Tibial nerve (tissue), 4 donors: ENCODE results near the gene TJAP1. TPM values are rescaled to one million over a fixed set of nuclear protein-coding genes. Genes with fewer than 3 reads are reported as not detected.
"Not testable (repeated sequence)": the region's sequence is repeated elsewhere in the genome, so short reads cannot be mapped to it uniquely, and the experiment has no call there.

ENCODE experiments used
- DNase-seq, 2 donors: peaks; one replicate each; pipeline ENCODE4 v3.0.0-alpha.2; 2019; ENCODE audit warnings: low spot score in 2 of 2
- H3K27ac ChIP-seq, 4 donors: fragments of 200-600 bp; sonication (generic) in 3 of 4; one replicate each; pipeline ENCODE4 v1.5.1; 2017 to 2019; ENCODE audit warnings: mild to moderate bottlenecking in 1 of 4
- H3K27me3 ChIP-seq, 2 donors: fragments of 200-600 bp; sonication (generic) in 1 of 2; one replicate each; pipeline versions ENCODE4 v1.5.1 to v1.6.0; 2017 to 2019
- H3K36me3 ChIP-seq, 3 donors: fragments of 200-600 bp; sonication (generic); one replicate each; pipeline ENCODE4 v1.5.1; 2018 to 2019
- H3K4me1 ChIP-seq, 4 donors: fragments of 200-600 bp; sonication (generic) in 3 of 4; one replicate each; pipeline ENCODE4 v1.5.1; 2017 to 2019
- H3K4me3 ChIP-seq, 4 donors: fragments of 200-600 bp; sonication (generic) in 3 of 4; one replicate each; pipeline ENCODE4 v1.5.1; 2017 to 2019; ENCODE audit warnings: mild to moderate bottlenecking in 1 of 4, moderate library complexity in 1 of 4
- H3K9me3 ChIP-seq, 4 donors: fragments of 200-600 bp; sonication (generic) in 3 of 4; one replicate each; pipeline ENCODE4 v1.5.1; 2017 to 2019
- CTCF ChIP-seq, 5 experiments: fragments of 200-600 bp in 3 of 5; fragments of 450-650 bp in 2 of 5; sonication (generic) in 3 of 5; IDR thresholded peaks; one replicate each; pipeline ENCODE4 v1.5.1; 2016 to 2019; ENCODE audit warnings: antibody characterized with exemption in 5 of 5, mild to moderate bottlenecking in 3 of 5, moderate library complexity in 2 of 5
- EP300 ChIP-seq, 2 donors: sonication (generic); formaldehyde crosslinking; IDR thresholded peaks; one replicate each; pipeline ENCODE4 v1.6.1; 2017; ENCODE audit warnings: antibody characterized with exemption in 2 of 2, mild to moderate bottlenecking in 1 of 2
- POLR2A ChIP-seq, 2 donors: fragments of 450-650 bp; IDR thresholded peaks; one replicate each; pipeline ENCODE4 v1.6.1; 2017; ENCODE audit warnings: antibody characterized with exemption in 2 of 2, mild to moderate bottlenecking in 2 of 2, moderate library complexity in 2 of 2
- WGBS, 2 donors: methylation state at CpG; one replicate each; pipeline ENCODE4 v1.1.5; 2018; 5-methylcytosine and 5-hydroxymethylcytosine counted together
- total RNA-seq, 4 donors: library from RNA; depleted of rRNA; stranded (reverse); fragments of >200 nt; gene quantifications; one replicate each; pipeline ENCODE4 v1.1.0, GENCODE V29; 2016

The TJAP1 gene
- total RNA-seq, 4 donors from 2014 or later: 30.2 to 43.8 (median 32.3) TPM

DNA sequence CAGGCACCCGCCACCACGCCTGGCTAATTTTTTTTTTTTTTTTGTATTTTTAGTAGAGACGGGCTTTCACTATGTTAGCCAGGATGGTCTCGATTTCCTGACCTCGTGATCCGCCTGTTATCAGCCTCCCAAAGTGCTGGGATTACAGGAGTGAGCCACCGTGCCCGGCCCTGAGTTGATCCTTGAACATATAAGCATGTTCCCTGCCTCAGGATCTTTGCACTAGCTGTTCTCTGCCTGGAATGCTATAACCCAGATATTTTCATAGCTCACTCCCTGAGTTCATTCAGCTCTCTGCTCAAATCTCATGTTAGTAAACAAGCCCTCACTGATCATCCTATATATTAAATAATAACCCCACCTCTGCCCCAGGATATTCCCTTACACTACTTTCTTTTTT, 13.0 kb upstream of the TJAP1 start:
- Histone ChIP-seq H3K9me3 (no peaks in the 10 kb centered on the region), H3K4me1 (no peaks in the 10 kb centered on the region), H3K27ac (no peak overlapping the region), H3K4me3 (no peak overlapping the region), H3K36me3 (no peaks in the 10 kb centered on the region), H3K27me3 (peaks cover 0 to 63% of the 10 kb centered on the region in 2 donors)
- DNase-seq: no peak
- WGBS, 2 donors: 86 to 89% methylated on average over 8 of the region's 8 CpGs
- TF ChIP-seq EP300 (IDR thresholded peaks at IDR 0.05): no peak
- no peak for TF ChIP-seq POLR2A (IDR thresholded peaks at IDR 0.05)
- TF ChIP-seq CTCF (IDR thresholded peaks at IDR 0.05): no peak

DNA sequence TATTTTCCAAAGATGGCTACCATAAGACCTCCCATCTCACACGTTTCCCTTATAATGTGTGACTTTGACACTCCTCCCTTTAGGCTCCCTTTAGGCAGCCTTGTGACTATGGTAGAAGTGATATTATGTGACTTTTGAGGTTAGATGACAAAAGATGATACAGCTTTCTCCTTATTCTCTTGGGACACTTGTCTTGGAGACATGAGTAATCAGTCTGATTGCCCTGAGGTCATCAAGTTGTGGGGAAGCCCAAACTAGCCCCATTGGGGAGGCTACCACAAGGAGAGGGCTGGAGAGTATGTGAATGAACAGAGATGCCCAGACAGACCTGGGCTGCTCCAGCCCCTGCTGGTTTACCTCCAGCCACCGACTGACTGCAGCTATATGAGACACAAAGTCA, 11.4 kb upstream of the TJAP1 start:
- H3K27ac ChIP-seq: no peak overlapping the region
- TF ChIP-seq CTCF (IDR thresholded peaks at IDR 0.05) (no peak), POLR2A (IDR thresholded peaks at IDR 0.05) (no peak), EP300 (IDR thresholded peaks at IDR 0.05) (no peak)
- H3K36me3 ChIP-seq: no peaks in the 10 kb centered on the region
- peaks cover 0 to 50% of the 10 kb centered on the region in 2 donors for H3K27me3 ChIP-seq
- DNase-seq: no peak
- H3K9me3 ChIP-seq: no peaks in the 10 kb centered on the region
- H3K4me1 ChIP-seq: no peaks in the 10 kb centered on the region
- WGBS, 2 donors: 67 to 69% methylated on average over 2 of the region's 2 CpGs
- no peak overlapping the region for H3K4me3 ChIP-seq

- H3K27me3 ChIP-seq: peaks cover 0 to 37% of the 10 kb centered on the region in 2 donors
- not testable (repeated sequence) for H3K4me1 ChIP-seq, DNase-seq, H3K9me3 ChIP-seq, H3K27ac ChIP-seq, H3K4me3 ChIP-seq, H3K36me3 ChIP-seq
- WGBS, 2 donors: 54 to 59% methylated on average over 5 of the region's 5 CpGs
These were observed 10.1 kb upstream of the TJAP1 start for GRCh38 chr6:43467265-43467664.

DNA sequence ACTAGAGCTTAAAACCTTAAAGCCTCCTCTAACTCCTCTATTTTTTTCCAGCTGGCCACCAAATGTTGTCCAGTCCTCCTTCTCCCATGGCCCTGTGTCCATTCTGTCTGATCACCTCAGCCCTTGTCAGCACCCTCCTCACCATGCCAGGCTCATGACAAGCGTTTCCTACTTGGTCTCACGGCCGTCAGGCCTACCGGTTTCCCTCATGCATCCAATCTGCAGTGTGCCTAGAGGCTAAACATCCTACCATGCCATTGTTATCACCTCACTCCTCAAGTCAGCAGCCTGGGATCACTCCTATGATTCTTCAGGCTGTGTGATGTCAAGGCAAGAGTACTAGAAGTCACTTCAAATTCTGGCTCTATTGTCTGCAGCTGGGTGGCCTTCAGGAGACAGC, 9.6 kb upstream of the TJAP1 start:
- 80 to 83% methylated on average over 4 of the region's 4 CpGs for WGBS, 2 donors
- peaks cover 0 to 32% of the 10 kb centered on the region in 2 donors for H3K27me3 ChIP-seq
- no peaks in the 10 kb centered on the region for H3K9me3 ChIP-seq
- no peaks in the 10 kb centered on the region for H3K36me3 ChIP-seq
- no peak overlapping the region for H3K4me3 ChIP-seq
- no peak overlapping the region for H3K27ac ChIP-seq
- TF ChIP-seq POLR2A (IDR thresholded peaks at IDR 0.05) (no peak), CTCF (IDR thresholded peaks at IDR 0.05) (no peak), EP300 (IDR thresholded peaks at IDR 0.05) (no peak)
- DNase-seq: no peak
- H3K4me1 ChIP-seq: no peaks in the 10 kb centered on the region

- Histone ChIP-seq H3K4me3 (no peak overlapping the region), H3K36me3 (no peaks in the 10 kb centered on the region), H3K9me3 (no peaks in the 10 kb centered on the region), H3K27me3 (peaks cover 0 to 27% of the 10 kb centered on the region in 2 donors), H3K27ac (no peak overlapping the region), H3K4me1 (no peaks in the 10 kb centered on the region)
- 80 to 83% methylated on average over 4 of the region's 4 CpGs for WGBS, 2 donors
- TF ChIP-seq EP300 (IDR thresholded peaks at IDR 0.05) (no peak), POLR2A (IDR thresholded peaks at IDR 0.05) (no peak)
- no peak for DNase-seq
These were observed 9.1 kb upstream of the TJAP1 start for GRCh38 chr6:43468240-43468639.

DNA sequence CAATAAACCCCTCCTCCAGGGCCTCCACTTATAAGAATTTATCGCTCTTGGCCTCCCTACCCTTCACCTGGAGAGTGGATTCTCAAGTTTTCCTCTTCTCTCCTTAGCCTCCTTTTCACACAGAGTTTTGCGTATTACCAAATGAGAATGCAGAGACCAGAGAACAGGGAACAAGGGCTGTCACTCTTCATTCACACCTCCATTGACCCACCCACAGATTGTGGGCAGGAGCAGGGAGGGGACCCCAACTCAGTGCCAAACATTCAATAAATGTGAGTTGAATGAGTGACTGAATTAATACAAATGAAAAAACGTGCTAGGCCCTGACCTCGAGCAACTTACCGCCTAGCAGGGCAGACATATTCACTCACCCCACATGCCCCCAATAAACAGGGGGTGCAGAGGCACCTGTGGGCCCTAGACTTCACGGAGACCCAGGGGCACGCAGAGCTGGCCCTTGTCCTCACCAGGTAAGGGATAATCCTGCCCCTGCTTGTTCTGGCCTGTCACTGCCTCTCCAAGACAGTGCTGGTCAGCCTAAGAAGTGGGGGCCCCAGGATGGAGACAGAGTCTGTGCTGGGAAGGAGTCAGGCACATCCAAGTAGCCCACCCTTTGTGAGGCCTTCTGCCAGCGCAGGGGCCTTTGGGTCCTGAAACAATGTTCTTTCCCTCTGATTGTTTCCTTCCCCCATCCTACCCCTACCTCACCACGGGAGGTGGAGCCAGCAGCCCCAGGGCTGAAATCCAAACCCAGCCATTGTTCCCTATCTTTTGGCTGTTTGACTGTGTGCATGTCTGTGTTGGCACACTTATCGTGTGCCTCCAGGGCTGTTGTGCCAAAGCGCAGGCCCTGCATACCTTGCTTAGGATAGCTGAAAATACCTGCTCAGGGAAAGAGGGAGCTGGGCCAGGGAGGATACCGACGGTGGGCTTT, 8.4 kb upstream of the TJAP1 start:
- no peak overlapping the region for H3K27ac ChIP-seq

More for the DNA sequence above, 8.4 kb upstream of the TJAP1 start:
- TF ChIP-seq CTCF (IDR thresholded peaks at IDR 0.05): no peak
- no peak for TF ChIP-seq POLR2A (IDR thresholded peaks at IDR 0.05)
- no peak for TF ChIP-seq EP300 (IDR thresholded peaks at IDR 0.05)
- H3K9me3 ChIP-seq: no peaks in the 10 kb centered on the region
- no peaks in the 10 kb centered on the region for H3K4me1 ChIP-seq
- H3K36me3 ChIP-seq: no peaks in the 10 kb centered on the region
- no peak for DNase-seq
- H3K4me3 ChIP-seq: no peak overlapping the region
- 61 to 65% methylated on average over 13 of the region's 13 CpGs for WGBS, 2 donors
- peaks cover 0 to 21% of the 10 kb centered on the region in 2 donors for H3K27me3 ChIP-seq
